Rectal smooth muscle tissue (tissue), 1 donor: ENCODE results near the gene ZNF862.

Experiments used
- H3K27ac ChIP-seq: one replicate; pipeline ENCODE4 v1.7.0; 2013; ENCODE audit warnings: low read depth, low read length, inconsistent platforms
- H3K27me3 ChIP-seq: one replicate; pipeline ENCODE4 v1.7.0; 2013; ENCODE audit warnings: low read length; ENCODE audit not compliant: control insufficient read depth, insufficient read depth
- H3K36me3 ChIP-seq: one replicate; pipeline ENCODE4 v1.7.0; 2013; ENCODE audit warnings: low read length; ENCODE audit not compliant: control insufficient read depth, insufficient read depth
- H3K4me1 ChIP-seq: one replicate; pipeline ENCODE4 v1.7.0; 2013; ENCODE audit warnings: low read length; ENCODE audit not compliant: control insufficient read depth, insufficient read depth
- H3K4me3 ChIP-seq: one replicate; pipeline ENCODE4 v1.7.0; 2013; ENCODE audit warnings: low read length
- H3K9ac ChIP-seq: one replicate; pipeline ENCODE4 v1.7.0; 2013; ENCODE audit warnings: low read length

Gene ZNF862

GRCh38 chr7:149867762-149868622 lies 29.8 kb downstream of the ZNF862 start:
- no peak overlapping the region for H3K4me3 ChIP-seq
- H3K27me3 ChIP-seq = no peaks in the 10 kb centered on the region
- H3K4me1 ChIP-seq = no peaks in the 10 kb centered on the region
- peaks cover 9% of the 10 kb centered on the region for H3K36me3 ChIP-seq
- H3K9ac ChIP-seq = no peak overlapping the region
- no peak overlapping the region for H3K27ac ChIP-seq

GRCh38 chr7:149868623-149869290 lies 30.6 kb downstream of the ZNF862 start:
- no peak overlapping the region for H3K27ac ChIP-seq
- peaks cover 9% of the 10 kb centered on the region for H3K36me3 ChIP-seq
- H3K4me3 ChIP-seq = no peak overlapping the region
- H3K9ac ChIP-seq = no peak overlapping the region
- no peaks in the 10 kb centered on the region for H3K4me1 ChIP-seq
- H3K27me3 ChIP-seq = no peaks in the 10 kb centered on the region

GRCh38 chr7:149869291-149869650 lies 31.1 kb downstream of the ZNF862 start:
- Histone ChIP-seq H3K9ac (no peak overlapping the region), H3K4me3 (no peak overlapping the region), H3K36me3 (peaks cover 7% of the 10 kb centered on the region), H3K27ac (no peak overlapping the region), H3K4me1 (no peaks in the 10 kb centered on the region), H3K27me3 (no peaks in the 10 kb centered on the region)

- Histone ChIP-seq H3K27me3 (no peaks in the 10 kb centered on the region), H3K4me3 (no peak overlapping the region), H3K4me1 (no peaks in the 10 kb centered on the region), H3K36me3 (peaks cover 3% of the 10 kb centered on the region), H3K27ac (no peak overlapping the region), H3K9ac (no peak overlapping the region)
These were observed 31.7 kb downstream of the ZNF862 start for GRCh38 chr7:149869867-149870266.

- no peak overlapping the region for H3K9ac ChIP-seq
- no peaks in the 10 kb centered on the region for H3K4me1 ChIP-seq
These were observed 32.1 kb downstream of the ZNF862 start for GRCh38 chr7:149870274-149870673.

GRCh38 chr7:149870701-149871483 lies 32.7 kb downstream of the ZNF862 start:
- H3K9ac ChIP-seq = no peak overlapping the region
- H3K4me3 ChIP-seq = no peak overlapping the region
- no peaks in the 10 kb centered on the region for H3K27me3 ChIP-seq
- H3K4me1 ChIP-seq = no peaks in the 10 kb centered on the region
- no peaks in the 10 kb centered on the region for H3K36me3 ChIP-seq
- H3K27ac ChIP-seq = no peak overlapping the region

More at GRCh38 chr7:149870274-149870673, 32.1 kb downstream of the ZNF862 start:
- no peak overlapping the region for H3K27ac ChIP-seq
- no peaks in the 10 kb centered on the region for H3K36me3 ChIP-seq
- no peak overlapping the region for H3K4me3 ChIP-seq
- no peaks in the 10 kb centered on the region for H3K27me3 ChIP-seq

- H3K9ac ChIP-seq = no peak overlapping the region
- no peaks in the 10 kb centered on the region for H3K4me1 ChIP-seq
- H3K27me3 ChIP-seq = no peaks in the 10 kb centered on the region
- no peaks in the 10 kb centered on the region for H3K36me3 ChIP-seq
- H3K27ac ChIP-seq = no peak overlapping the region
- H3K4me3 ChIP-seq = no peak overlapping the region
These were observed 33.4 kb downstream of the ZNF862 start for GRCh38 chr7:149871576-149871975.

GRCh38 chr7:149872419-149873073 lies 34.4 kb downstream of the ZNF862 start:
- no peaks in the 10 kb centered on the region for H3K36me3 ChIP-seq
- H3K4me1 ChIP-seq = no peaks in the 10 kb centered on the region
- peak overlapping the region; percentile 80 for H3K4me3 ChIP-seq
- peak overlapping the region; percentile 89 for H3K27ac ChIP-seq
- H3K27me3 ChIP-seq = no peaks in the 10 kb centered on the region
- H3K9ac ChIP-seq = peak overlapping the region; percentile 77

GRCh38 chr7:149873074-149873969 lies 35.1 kb downstream of the ZNF862 start, which contains the start of gene ATP6V0E2:
Gene ATP6V0E2, plus strand, starts transcription at chr7:149873969. Its CDS starts 97 bp downstream, at chr7:149874066.
- H3K9ac ChIP-seq = peak within 1 kb of the TSS; percentile 77
- H3K4me3 ChIP-seq = peak within 1 kb of the TSS; percentile 80
- peak within 1 kb of the TSS; percentile 89 for H3K27ac ChIP-seq
- peaks cover 2% of the 10 kb centered on the region for H3K36me3 ChIP-seq
- H3K27me3 ChIP-seq = no peaks in the 10 kb centered on the region
- no peaks in the 10 kb centered on the region for H3K4me1 ChIP-seq

- H3K27me3 ChIP-seq = no peaks in the 10 kb centered on the region
- H3K4me3 ChIP-seq = peak overlapping the region; percentile 80
- H3K4me1 ChIP-seq = no peaks in the 10 kb centered on the region
- H3K9ac ChIP-seq = no peak overlapping the region
- no peak overlapping the region for H3K27ac ChIP-seq
- H3K36me3 ChIP-seq = peaks cover 2% of the 10 kb centered on the region
These were observed 35.9 kb downstream of the ZNF862 start for GRCh38 chr7:149873970-149874643.

- H3K9ac ChIP-seq = no peak overlapping the region
- no peaks in the 10 kb centered on the region for H3K4me1 ChIP-seq
- H3K36me3 ChIP-seq = peaks cover 2% of the 10 kb centered on the region
- H3K4me3 ChIP-seq = peak overlapping the region; percentile 80
- H3K27me3 ChIP-seq = no peaks in the 10 kb centered on the region
- H3K27ac ChIP-seq = no peak overlapping the region
These were observed 36.5 kb downstream of the ZNF862 start for GRCh38 chr7:149874644-149875028.
